NT2/D1 (cell line): ENCODE results near the gene IFRD2.

Experiments
- DNase-seq: peaks from one replicate; pipeline ENCODE4 v3.0.0-alpha.2; 2011; ENCODE audit warnings: low read depth, low spot score
- H3K27me3 ChIP-seq: 2 replicates; pipeline ENCODE4 v1.6.0; 2011; ENCODE audit warnings: mild to moderate bottlenecking; ENCODE audit not compliant: insufficient read length, insufficient read depth
- H3K36me3 ChIP-seq: 2 replicates; pipeline ENCODE4 v1.6.1; 2011; ENCODE audit warnings: mild to moderate bottlenecking, low read length, mixed read lengths; ENCODE audit not compliant: insufficient read depth, insufficient read length
- H3K4me1 ChIP-seq: 2 replicates; pipeline ENCODE4 v1.5.1; 2011; ENCODE audit not compliant: insufficient read depth, insufficient read length
- H3K4me3 ChIP-seq: 2 replicates; pipeline ENCODE4 v1.5.1; 2011; ENCODE audit warnings: low read depth; ENCODE audit not compliant: insufficient read length
- H3K9ac ChIP-seq: 2 replicates; pipeline ENCODE4 v1.6.0; 2011; ENCODE audit warnings: low read depth; ENCODE audit not compliant: insufficient read length
- H3K9me3 ChIP-seq: 2 replicates; pipeline ENCODE4 v1.5.1; 2011; ENCODE audit warnings: mild to moderate bottlenecking, low read length; ENCODE audit not compliant: insufficient read depth
- SUZ12 ChIP-seq: IDR thresholded peaks from 2 replicates; pipeline ENCODE4 v1.6.1; 2011; ENCODE audit not compliant: insufficient read length, insufficient read depth; ENCODE audit errors: extremely low read depth
- YY1 ChIP-seq: IDR thresholded peaks from 2 replicates; pipeline ENCODE4 v1.6.1; 2011; ENCODE audit not compliant: insufficient read length, insufficient read depth
- ZNF274 ChIP-seq: IDR thresholded peaks from 2 replicates; pipeline ENCODE4 v1.6.1; 2011; ENCODE audit warnings: mild to moderate bottlenecking, low read depth, low read length

IFRD2 gene

GRCh38 chr3:50327943-50328691 is 35.9 kb upstream of the IFRD2 start, which contains the start of gene TUSC2:
TUSC2 (minus strand) TSS chr3:50328223; CDS start chr3:50328099, 124 bp downstream.
- H3K27me3 ChIP-seq: no peaks in the 10 kb centered on the region
- TF ChIP-seq YY1 (no peak), ZNF274 (no peak), SUZ12 (no peak)
- H3K9ac ChIP-seq: peak within 1 kb of the TSS; percentile 94
- H3K9me3 ChIP-seq: no peaks in the 10 kb centered on the region
- H3K36me3 ChIP-seq: peaks cover 79% of the 10 kb centered on the region
- H3K4me3 ChIP-seq: peak within 1 kb of the TSS; percentile 95
- peak; percentile 98 for DNase-seq
- peaks cover 14% of the 10 kb centered on the region for H3K4me1 ChIP-seq

GRCh38 chr3:50327129-50327528 is 34.9 kb upstream of the IFRD2 start:
- Histone ChIP-seq H3K4me3 (peak overlapping the region; percentile 95), H3K9ac (peak overlapping the region; percentile 94), H3K27me3 (no peaks in the 10 kb centered on the region), H3K9me3 (no peaks in the 10 kb centered on the region), H3K4me1 (peaks cover 21% of the 10 kb centered on the region), H3K36me3 (peaks cover 70% of the 10 kb centered on the region)
- TF ChIP-seq ZNF274 (no peak), SUZ12 (no peak), YY1 (no peak)
- no peak for DNase-seq

GRCh38 chr3:50326182-50326541 is 33.9 kb upstream of the IFRD2 start:
- Histone ChIP-seq H3K27me3 (no peaks in the 10 kb centered on the region), H3K4me3 (no peak overlapping the region), H3K9me3 (no peaks in the 10 kb centered on the region), H3K4me1 (peaks cover 21% of the 10 kb centered on the region), H3K36me3 (peaks cover 60% of the 10 kb centered on the region), H3K9ac (peak overlapping the region; percentile 22)
- TF ChIP-seq SUZ12: no peak
- TF ChIP-seq YY1: no peak
- TF ChIP-seq ZNF274: no peak
- no peak for DNase-seq

GRCh38 chr3:50325497-50326181 is 33.4 kb upstream of the IFRD2 start:
- Histone ChIP-seq H3K9me3 (no peaks in the 10 kb centered on the region), H3K4me3 (no peak overlapping the region), H3K36me3 (peaks cover 57% of the 10 kb centered on the region), H3K4me1 (peaks cover 21% of the 10 kb centered on the region), H3K27me3 (no peaks in the 10 kb centered on the region), H3K9ac (peak overlapping the region; percentile 23)
- no peak for DNase-seq
- TF ChIP-seq ZNF274 (no peak), YY1 (no peak), SUZ12 (no peak)

GRCh38 chr3:50325113-50325480 is 32.9 kb upstream of the IFRD2 start:
- Histone ChIP-seq H3K4me3 (no peak overlapping the region), H3K36me3 (peaks cover 57% of the 10 kb centered on the region), H3K9ac (no peak overlapping the region), H3K27me3 (no peaks in the 10 kb centered on the region), H3K9me3 (no peaks in the 10 kb centered on the region), H3K4me1 (peaks cover 27% of the 10 kb centered on the region)
- TF ChIP-seq ZNF274: no peak
- no peak for TF ChIP-seq YY1
- TF ChIP-seq SUZ12: no peak
- DNase-seq: no peak

- peaks cover 32% of the 10 kb centered on the region for H3K4me1 ChIP-seq
- DNase-seq: peak; percentile 75
- H3K4me3 ChIP-seq: no peak overlapping the region
- no peaks in the 10 kb centered on the region for H3K27me3 ChIP-seq
- H3K9ac ChIP-seq: no peak overlapping the region
- no peaks in the 10 kb centered on the region for H3K9me3 ChIP-seq
- peaks cover 57% of the 10 kb centered on the region for H3K36me3 ChIP-seq
- TF ChIP-seq SUZ12 (no peak), YY1 (no peak), ZNF274 (no peak)
Measured at GRCh38 chr3:50324351-50325112, 32.3 kb upstream of the IFRD2 start.

GRCh38 chr3:50323614-50324199 is 31.5 kb upstream of the IFRD2 start:
- Histone ChIP-seq H3K9ac (no peak overlapping the region), H3K4me1 (peaks cover 38% of the 10 kb centered on the region), H3K9me3 (no peaks in the 10 kb centered on the region), H3K27me3 (no peaks in the 10 kb centered on the region), H3K4me3 (no peak overlapping the region), H3K36me3 (peaks cover 59% of the 10 kb centered on the region)
- TF ChIP-seq YY1 (no peak), SUZ12 (no peak)
- no peak for DNase-seq
